ENCODE measurements around the gene P2RY13.

Gene P2RY13

DNA sequence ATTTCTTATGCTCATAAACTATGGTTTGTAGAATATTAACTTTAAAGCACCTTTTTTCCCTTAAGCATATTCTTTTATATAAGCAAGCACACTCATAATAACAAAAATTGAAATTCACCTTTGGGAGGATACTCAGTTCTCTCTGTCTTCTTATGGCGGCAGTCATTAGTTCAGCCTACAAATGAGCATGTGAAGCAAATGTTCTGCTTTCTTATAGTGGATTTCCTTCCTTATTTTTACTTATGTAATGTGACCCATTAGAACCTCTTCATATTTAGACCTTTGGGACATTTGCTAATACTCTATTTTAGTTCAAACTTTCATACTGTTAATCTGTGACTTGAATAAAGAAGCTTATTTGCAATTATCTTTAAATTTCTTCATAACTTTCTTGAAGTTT, at the start of gene P2RY13:
TSS of gene P2RY13 (minus strand) at position 187 of the 400 bp plus-strand sequence. CDS start at position 166, 21 bp downstream.
- no peak for DNase-seq (ENCODE audit: low spot score)

DNA sequence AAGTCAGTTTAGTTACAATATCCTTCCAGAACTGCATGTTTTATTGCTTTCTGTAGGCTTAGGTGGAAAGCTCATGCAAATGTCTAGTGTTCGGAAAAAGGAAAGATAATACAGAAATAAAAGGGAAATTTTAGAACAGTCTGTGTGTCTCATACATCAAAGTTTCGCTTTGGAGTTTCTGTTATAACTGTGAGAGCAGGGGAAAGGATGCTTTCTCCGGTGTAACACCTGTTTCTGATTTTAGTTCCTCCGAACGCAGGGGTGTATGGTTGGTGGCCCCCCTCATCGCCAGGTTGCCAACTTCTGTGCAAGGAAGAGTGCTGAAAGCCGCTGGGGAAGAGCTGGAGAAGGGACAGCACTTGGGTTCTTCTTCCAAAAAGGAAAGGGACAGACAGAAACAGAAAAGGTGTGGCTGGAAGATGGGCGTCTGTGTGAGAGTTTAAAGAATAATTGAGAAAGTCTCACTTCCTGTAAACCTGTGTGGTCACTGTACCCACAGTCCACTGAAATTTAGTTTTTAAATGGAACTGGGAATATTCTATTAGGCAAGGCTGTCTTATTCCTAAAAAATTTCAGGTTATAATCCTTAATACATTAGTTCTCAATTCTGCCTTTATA, 48.5 kb upstream of the P2RY13 start:
- no peak for DNase-seq (ENCODE audit: low spot score)

DNA sequence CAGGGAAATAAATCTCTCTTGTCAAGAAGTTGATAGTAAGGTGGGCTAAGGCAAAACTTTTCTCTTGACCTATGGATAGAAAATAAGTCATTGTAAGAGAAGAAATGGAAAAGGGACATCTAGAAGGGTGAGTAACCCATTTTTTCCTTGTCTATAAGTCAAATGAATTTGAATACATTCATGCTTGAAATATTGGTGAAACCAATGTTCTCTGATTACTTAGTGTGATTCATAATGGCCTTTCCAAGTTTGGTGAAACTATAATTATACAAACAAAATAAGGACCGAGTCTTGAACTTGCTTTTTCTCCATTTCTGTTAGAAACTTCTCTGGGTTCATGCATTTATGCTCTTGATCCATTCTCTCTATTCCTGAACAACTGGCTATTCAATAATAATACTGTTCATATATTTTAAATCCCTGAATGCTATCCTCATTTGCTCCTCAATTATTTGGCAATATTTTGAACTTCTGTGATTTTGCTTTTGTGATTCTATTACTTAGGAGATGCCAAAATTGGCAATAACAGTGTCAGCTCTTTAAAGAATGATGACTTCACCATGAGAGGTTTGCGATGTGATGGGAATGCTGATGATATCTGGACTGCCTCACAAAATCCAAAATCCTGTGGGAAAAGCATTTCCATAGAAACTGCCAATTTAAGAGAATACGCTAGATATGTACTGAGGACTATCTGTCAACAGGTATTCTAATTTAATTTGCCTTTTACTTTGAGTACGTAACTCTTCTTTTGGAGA, 42.9 kb upstream of the P2RY13 start:
- no peak for DNase-seq (ENCODE audit: low spot score)

DNA sequence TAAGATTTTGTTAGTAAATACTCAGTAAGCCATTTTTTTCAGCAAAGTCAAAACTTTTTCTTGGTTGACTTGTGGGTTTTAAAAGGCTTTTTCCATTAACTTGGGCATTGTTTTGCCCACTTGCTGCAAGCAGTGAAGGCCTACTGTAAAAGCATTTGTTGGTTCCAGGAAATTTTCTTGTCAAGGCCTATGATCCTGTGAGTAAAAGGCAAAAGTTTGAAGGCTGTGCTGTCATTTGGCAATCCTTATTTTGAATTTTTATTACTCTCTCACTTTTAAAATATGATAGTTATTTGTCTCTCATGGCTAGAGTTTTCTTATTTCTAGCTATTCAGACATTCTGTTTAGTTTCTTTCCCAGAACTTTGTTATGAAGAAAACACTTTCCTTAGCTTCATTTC, 42.2 kb upstream of the P2RY13 start:
- no peak for DNase-seq (ENCODE audit: low spot score)

DNA sequence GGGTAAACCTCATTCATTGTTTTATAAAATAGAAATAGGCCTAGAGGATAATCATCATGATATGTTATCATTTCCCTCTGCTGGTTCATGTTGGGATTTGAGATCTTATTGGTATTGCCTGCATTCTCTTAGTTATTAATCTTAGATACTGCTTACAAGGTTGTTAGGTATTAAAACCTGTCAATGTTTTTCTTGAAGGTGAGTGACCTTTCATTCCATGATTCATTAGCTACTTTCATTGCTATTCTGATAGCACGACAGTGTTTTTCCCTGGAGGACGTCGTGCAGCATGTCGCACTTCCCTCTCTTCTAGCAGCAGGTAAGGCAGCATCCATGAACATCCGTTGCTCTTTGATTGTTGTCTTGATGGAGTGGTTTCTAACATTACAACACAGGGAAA, 38.1 kb upstream of the P2RY13 start:
- no peak for DNase-seq (ENCODE audit: low spot score)

DNA sequence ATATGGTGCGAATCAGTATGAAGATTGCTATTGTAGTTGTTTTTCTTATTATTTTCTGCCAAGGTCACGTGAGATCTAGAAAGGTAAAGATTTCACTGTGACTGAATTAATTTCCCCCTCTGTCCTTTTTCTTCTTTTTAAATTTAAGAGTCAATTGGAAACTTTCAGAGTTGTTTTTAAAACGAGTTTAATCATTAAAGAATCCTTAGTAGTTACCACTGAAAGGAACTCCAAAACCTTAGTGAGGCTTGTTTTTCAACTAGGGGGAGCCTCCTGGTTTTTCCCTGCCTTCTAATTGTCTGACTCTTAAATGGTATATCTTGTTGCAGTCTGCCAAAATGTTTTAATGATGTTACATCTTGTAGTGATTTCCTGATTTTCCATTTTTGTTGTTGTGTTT, 37.6 kb upstream of the P2RY13 start:
- DNase-seq (ENCODE audit: low spot score) = no peak

DNA sequence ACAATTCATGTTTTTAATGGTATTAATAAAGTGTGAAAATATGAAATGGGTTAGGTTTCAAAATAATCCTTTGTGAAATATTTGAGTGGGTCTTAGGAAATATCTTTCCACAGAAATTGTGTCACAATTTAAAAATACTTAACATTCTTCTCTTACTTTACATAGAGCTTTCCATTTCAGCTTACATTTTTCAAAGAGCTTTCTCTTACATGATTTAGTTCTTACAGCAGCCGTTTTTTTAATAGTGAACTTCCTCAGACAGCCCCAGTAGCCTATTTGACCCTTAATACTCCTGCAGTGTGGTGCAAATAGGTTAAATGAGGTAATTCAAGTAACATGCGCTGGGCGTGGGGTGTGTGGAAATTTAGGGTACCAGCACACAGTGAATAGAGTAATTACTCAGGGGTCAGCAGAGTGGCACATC, 33.4 kb upstream of the P2RY13 start:
- DNase-seq (ENCODE audit: low spot score) = no peak

DNA sequence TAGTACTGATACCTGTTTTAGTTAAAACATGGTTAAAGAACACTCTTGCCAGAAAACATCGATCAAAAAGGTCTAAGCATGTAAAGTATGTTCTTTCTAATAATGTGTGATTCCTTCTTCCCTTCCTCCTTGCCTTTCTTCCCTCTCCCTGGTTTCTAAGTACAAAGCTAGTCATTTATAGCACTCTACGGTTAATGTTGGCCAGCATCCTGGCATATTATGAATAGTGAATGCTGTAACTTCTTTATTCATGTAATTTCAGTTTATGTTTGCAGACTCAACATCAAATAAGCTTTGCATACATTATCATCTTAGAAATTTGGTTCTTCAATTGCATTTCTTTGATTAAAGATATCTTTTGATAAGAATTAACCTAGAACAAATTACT, 28.1 kb upstream of the P2RY13 start:
- no peak for DNase-seq (ENCODE audit: low spot score)

DNA sequence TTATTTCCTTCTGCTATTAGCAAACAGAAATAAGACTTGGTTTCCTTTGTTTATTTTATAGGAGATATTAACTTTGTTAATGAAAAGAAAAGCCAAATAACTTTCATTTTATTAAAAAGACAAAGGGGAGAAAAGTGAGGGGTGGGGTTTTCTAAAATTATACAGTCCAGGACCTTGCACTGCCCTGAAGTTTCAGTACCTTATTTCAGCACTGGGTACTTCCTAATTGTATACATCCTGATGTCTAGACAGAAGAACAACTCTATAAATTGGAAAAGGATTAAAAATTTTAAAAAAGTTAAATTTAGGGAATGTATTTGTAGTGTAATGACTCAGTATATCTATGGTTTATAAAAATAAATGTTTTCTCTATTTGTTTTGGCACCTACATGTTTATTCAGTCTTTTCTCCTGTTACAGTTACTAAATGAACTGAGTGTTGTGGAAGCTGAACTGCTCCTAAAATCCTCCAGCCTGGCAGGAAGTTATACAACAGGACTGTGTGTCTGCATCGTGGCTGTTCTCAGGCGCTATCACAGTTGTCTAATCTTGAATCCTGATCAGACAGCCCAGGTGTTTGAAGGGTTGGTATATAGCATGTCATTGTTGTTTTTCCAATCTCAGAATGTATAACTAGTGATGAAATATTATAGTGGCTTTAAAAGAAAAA, 27.6 kb upstream of the P2RY13 start:
- no peak for DNase-seq (ENCODE audit: low spot score)

DNA sequence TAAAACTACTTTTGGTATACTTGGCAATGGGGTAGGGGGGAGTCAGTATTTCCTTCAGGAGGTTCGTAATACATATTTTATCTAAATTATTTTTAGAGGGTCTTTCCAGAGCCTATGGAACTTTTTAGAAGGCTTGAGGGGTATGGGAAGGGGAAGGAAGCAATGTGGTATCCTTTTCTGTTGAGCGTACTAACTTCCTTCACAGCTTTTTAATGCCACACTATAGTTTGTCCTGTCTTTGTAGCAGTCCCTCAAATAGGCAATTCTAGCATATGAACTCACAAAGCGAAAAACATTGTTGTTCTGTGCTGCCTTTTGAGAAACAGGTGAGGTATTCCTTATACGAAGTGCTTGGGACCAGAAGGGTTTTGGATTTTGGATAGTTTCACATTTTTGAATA, 22.3 kb upstream of the P2RY13 start:
- no peak for DNase-seq (ENCODE audit: low spot score)

DNA sequence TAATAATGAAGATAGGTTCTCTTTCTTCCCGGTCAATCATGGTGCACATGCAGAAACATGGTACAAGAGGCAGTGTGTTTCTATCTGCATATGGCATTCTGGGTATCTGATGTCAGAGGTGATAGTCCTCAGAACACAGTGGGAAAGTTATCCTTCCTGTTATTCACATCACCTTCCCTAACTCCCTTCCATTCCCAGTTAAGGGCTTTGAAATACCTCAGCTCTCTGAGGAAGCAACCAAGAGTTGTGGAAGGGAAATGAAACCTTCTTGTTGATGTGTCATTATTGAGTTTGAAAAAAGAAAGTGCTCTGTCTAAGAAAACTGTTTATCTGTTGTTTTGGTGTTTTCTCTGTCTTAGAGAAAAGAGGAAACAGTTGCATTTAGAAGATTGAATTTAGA, 21.9 kb upstream of the P2RY13 start:
- no peak for DNase-seq (ENCODE audit: low spot score)

DNA sequence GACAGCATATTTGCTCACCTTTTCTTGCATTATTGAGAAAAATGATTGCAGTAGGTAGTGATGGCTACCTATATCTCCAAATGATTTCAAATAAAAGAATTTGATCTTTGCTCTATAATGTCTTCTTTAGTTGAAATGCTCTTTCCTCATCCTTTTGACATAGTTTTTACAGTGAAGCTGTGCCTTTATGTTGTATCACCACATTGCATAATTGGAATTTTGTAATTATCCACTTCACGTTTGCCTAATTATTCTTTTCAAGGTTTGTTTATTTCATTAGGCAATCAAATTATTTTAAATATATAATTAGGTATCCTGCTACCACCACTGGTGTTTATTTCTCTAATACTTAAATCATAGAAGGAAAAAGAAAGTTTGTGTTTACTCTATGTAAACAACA, 21.3 kb upstream of the P2RY13 start:
- no peak for DNase-seq (ENCODE audit: low spot score)

DNA sequence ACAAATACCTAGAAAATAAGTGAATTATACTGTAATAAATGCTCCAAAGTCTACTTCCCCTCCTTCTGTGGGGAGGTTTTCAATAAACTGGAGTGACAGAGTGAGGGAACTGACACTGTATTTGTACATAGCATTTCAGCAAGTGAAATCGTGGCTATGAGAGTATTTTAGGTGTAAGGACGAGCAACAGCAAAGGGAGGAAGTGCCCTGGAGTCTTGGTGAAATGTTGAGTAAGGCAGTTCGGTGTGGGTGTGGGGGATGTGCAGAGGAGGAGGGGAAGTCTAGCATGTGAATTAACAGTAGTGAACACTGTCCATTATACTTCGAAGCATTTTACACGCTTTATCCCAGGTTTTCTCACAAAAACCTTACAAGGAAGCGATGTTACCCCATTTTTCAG, 18.1 kb upstream of the P2RY13 start:
- peak; percentile 61 for DNase-seq (ENCODE audit: low spot score)

DNA sequence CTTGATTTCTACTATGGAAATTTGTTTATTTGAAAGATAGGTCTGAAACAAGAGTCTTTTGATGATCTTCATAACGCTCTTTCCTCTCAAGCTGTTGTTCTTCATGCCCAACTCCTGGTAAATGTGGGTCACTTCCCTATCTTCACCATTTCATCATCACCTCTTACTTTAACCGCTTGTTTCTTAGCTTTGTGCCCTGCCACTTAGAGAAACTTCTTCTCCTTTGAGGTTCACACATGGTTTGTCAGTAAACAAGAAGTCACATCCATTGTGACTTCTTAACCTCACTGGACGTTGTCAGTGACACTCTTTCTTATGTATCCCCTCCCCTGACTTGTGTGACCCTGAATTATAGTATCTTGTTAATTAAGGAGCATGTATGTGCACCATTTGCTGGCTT, 16.9 kb upstream of the P2RY13 start:
- peak; percentile 51 for DNase-seq (ENCODE audit: low spot score)

DNA sequence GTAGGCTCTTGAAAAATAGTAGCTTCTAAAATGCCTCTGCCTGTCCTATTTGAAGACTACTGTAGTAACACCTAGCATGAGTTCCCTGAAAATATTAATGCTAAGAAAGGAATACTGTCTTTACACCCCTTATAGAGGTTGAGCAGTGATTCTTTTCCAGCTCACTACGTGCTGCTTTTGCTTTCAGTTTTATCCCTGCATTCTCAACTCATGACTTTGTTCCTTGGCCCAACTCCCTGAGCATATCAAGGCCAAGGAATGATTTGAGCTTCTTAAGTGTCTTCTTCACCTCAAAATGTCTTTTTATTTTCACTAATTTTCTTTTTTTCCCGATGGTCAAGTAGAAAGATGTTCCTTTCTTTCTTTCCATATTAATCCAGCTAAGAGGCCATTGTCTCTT, 16.5 kb upstream of the P2RY13 start:
- DNase-seq (ENCODE audit: low spot score) = no peak

DNA sequence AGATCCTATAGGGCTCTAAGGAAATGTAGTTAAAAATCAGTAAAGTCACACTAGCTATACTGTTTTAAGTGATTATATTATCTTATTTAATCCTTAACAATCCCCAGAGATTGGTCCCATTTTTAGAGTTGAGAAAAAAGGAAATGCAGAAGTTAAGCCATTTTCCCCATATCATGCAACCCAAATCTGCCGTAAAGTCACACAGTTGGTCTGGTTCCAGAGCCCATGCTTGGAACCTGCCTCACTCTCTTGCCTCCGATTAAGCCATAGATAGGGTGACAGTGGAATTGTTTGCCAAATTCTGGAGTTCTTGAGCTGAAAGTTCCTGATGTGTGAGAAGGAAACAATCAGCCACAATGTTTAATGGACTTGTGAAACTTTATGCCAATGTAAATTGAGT, 2.3 kb upstream of the P2RY13 start:
- DNase-seq (ENCODE audit: low spot score) = no peak

DNA sequence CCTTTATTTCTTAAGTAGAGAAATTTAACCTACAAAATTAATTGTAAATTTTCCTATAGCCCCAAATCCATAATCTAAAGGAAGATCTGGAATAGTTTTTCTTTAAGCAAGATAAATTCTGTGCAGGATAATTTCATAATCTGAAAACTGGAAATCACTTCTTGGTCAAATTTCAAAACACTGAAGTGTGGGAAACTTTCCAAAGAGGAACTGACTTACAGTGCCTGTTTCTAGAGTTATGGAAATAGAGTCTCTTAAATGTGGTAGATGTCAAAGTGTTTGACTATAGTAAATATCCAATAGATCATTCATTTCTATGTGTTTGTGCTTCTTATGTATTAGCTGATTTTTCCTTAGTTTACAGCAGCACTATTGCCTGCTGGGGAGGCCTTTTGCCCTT, 1.6 kb upstream of the P2RY13 start:
- DNase-seq (ENCODE audit: low spot score) = no peak

DNA sequence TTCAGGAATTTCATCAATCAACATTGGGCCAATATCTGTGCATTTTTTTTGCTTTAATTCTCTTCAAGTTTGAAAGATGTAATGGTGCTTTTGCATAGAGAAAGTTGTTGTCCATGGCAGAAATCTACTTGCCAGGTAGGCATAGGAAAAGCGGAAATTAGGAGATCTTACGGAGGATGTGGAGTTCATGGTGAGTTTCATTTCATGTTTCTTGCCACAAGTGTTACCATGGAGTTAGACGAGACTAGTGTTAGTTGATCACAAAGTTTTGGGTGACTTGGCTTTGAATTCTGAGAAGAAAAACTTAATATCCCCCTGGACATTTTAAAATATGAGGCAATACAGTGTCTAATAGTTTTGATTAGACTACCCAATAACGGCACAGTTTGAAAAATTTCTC, 1.0 kb upstream of the P2RY13 start:
- DNase-seq (ENCODE audit: low spot score) = no peak

DNA sequence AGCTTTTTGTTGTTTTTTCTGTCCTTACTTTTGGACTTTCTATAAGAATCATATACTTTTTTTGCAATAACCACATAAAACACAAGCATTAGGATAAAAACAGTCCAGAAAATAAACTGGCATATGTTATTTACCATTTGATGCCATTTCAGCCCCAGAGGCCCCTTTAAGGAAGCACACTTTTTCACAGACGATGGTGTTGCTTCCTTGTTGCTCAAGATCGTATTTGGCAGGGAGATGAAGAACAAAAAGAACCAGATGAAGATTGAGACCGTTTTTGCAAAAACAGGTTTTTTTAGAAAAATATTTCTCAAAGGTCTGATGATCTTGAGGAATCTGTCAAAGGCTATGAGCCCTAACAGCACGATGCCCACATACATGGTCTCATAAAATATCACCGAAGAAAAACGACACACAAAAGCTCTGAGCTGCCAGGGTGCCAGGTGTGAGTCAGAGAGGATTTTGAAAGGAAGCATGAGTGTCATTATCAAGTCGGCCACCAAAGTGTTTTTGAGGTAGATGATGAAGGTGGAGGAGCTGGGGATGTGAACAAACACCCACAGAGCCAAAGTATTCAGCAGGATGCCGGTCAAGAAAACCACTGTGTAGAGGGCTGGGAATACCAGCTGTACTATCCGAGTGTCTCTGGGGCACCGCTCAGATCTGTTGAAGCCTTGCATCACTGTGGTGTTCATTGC, 902 bp downstream of the P2RY13 start:
- DNase-seq (ENCODE audit: low spot score) = no peak

DNA sequence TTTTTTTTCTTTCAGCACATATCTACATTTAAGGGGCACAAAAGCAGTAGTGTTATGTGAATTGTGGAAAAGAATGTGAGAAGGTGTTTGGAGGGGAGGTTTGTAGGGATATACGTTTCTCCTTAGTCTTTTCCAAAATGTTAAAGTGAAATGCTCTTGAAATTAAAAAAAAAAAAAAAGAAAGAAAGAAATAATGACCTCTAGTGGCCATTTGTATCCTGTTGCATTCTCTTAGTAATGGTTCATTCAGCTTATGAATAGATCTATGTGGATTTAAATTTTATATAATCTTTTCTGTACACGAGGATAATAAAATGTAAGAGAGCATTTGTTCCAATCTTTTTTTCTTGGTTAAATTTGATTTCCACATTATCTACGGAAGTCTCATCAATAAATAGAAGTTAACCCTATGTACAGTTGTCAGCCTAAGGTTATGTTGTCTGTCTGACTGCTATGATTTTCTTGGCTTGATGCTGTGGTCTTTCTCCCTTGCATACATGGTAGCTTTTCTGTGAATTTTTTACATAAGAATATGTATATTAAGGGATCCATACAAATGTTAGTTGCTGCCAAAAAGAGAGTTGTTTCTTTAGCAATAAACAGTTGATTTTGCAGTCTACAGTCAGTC, 1.7 kb downstream of the P2RY13 start:
- DNase-seq (ENCODE audit: low spot score) = no peak

DNA sequence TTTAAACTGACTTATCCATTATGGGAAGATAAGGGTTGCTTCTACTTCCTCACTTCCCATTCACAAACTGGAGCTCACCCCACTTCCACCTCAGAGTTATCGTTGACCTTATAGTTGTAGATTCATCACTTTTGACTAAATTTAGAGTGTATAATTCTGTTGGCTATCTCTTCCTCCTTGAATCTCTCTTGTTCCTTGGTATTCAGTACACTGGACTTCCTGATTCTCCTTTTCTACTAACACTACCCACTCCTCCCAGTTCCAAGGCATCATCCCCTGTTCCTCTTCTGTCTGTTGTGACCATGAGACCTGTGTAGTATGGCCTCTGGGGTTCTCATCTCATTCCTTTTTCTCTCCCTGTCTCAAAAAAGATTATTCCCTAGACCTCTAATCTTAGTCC, 6.8 kb downstream of the P2RY13 start:
- DNase-seq (ENCODE audit: low spot score) = no peak

DNA sequence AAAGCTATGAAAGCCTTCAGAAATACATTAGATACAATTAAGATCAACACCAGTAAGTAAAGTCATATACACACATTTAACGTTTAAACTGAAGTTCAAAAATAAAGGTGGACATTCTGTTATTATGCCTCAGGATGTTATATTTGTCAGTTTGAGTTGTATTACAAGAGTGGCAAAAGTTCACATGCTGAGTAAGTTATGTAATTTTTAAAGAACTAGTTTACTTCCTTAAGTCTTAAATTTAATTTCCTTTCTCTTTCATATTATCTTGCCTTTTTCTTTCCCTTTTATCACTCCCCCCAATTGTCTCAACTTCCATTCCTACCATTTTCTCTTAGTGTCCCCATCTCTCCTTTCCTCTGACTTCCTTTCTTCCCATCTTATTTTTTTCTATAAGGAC, 7.8 kb downstream of the P2RY13 start:
- DNase-seq (ENCODE audit: low spot score) = no peak
